GM19395 (cell line): Measurements from ENCODE around the gene MRFAP1.
"Not testable (repeated sequence)": the region's sequence is repeated elsewhere in the genome, so short reads cannot be mapped to it uniquely, and the experiment has no call there.

ENCODE experiments used
- ATAC-seq: cut with Tn5 transposase; IDR thresholded peaks from one replicate; pipeline ENCODE4 v1.9.1; 2021; ENCODE audit warnings: mild to moderate bottlenecking, moderate library complexity; ENCODE audit not compliant: unreplicated experiment

Gene MRFAP1

GRCh38 chr4:6663596-6664393 lies 23.3 kb downstream of the MRFAP1 start:
- no peak for ATAC-seq

- no peak for ATAC-seq
These were observed 24.8 kb downstream of the MRFAP1 start for GRCh38 chr4:6665320-6665654.

- no peak for ATAC-seq
These were observed 27.9 kb downstream of the MRFAP1 start for GRCh38 chr4:6668391-6668790.

- no peak for ATAC-seq
These were observed 31.2 kb downstream of the MRFAP1 start for GRCh38 chr4:6671648-6672047.

- no peak for ATAC-seq
These were observed 31.6 kb downstream of the MRFAP1 start for GRCh38 chr4:6672131-6672530.

- not testable (repeated sequence) for ATAC-seq
These were observed 32.2 kb downstream of the MRFAP1 start for GRCh38 chr4:6672541-6673190.

- not testable (repeated sequence) for ATAC-seq
These were observed 32.7 kb downstream of the MRFAP1 start for GRCh38 chr4:6673191-6673659.

GRCh38 chr4:6673660-6674499 lies 33.4 kb downstream of the MRFAP1 start:
- ATAC-seq, result peak; percentile 81

GRCh38 chr4:6674500-6675149 lies 34.1 kb downstream of the MRFAP1 start:
- peak; percentile 53 for ATAC-seq

GRCh38 chr4:6676722-6677558 lies 36.5 kb downstream of the MRFAP1 start:
- no peak for ATAC-seq

GRCh38 chr4:6680372-6681034 lies 40.0 kb downstream of the MRFAP1 start:
- no peak for ATAC-seq

- ATAC-seq, result no peak
These were observed 40.7 kb downstream of the MRFAP1 start for GRCh38 chr4:6681191-6681590.

GRCh38 chr4:6682862-6683590 lies 42.5 kb downstream of the MRFAP1 start:
- ATAC-seq, result no peak

- ATAC-seq, result no peak
These were observed 44.2 kb downstream of the MRFAP1 start for GRCh38 chr4:6684656-6685055.

GRCh38 chr4:6686104-6686787 lies 45.8 kb downstream of the MRFAP1 start:
- no peak for ATAC-seq

GRCh38 chr4:6687947-6688878 lies 47.7 kb downstream of the MRFAP1 start:
- no peak for ATAC-seq

GRCh38 chr4:6688879-6689505 lies 48.5 kb downstream of the MRFAP1 start:
- ATAC-seq, result peak; percentile 90
